WI38 (cell line): ENCODE results near the gene AREG.

Experiments used
- H3K4me3 ChIP-seq: 2 replicates; pipeline ENCODE4 v1.5.1; 2011; ENCODE audit warnings: low read depth, mild to moderate bottlenecking, control low read depth, low read length
- CTCF ChIP-seq: IDR thresholded peaks from 2 replicates; pipeline ENCODE4 v1.5.1; 2012; ENCODE audit warnings: low read depth, mild to moderate bottlenecking, control low read depth, low read length

AREG gene

DNA sequence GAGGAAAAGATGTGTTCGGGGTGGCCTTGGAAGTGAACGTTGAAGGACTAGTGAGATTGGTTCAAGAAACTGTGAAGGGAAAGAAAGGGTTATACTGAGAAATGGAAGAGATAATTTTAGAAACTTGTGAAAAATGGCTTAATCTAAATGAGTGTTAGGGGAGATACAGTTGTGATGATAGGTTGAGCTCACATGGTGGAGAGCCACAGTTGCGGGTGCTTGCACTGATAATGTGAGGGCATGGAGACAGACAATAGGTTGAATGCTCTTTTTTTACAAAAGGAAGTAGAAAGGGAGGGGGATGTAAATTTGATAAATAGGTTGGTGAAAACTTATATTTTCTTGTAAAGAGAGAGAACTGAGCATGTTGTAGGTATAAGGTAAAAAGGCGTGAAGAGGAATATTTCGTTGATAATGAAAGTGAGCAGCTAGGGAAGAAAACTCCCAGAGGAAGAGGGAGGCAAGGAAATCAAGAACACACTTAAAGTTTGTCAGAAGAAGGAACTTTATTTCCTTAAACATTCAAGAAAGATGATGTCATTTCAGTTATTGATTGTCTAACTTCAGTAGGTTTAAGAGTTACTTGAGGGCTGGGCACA lies 8.2 kb downstream of the AREG start:
- no peak for TF ChIP-seq CTCF
- H3K4me3 ChIP-seq: no peak overlapping the region

DNA sequence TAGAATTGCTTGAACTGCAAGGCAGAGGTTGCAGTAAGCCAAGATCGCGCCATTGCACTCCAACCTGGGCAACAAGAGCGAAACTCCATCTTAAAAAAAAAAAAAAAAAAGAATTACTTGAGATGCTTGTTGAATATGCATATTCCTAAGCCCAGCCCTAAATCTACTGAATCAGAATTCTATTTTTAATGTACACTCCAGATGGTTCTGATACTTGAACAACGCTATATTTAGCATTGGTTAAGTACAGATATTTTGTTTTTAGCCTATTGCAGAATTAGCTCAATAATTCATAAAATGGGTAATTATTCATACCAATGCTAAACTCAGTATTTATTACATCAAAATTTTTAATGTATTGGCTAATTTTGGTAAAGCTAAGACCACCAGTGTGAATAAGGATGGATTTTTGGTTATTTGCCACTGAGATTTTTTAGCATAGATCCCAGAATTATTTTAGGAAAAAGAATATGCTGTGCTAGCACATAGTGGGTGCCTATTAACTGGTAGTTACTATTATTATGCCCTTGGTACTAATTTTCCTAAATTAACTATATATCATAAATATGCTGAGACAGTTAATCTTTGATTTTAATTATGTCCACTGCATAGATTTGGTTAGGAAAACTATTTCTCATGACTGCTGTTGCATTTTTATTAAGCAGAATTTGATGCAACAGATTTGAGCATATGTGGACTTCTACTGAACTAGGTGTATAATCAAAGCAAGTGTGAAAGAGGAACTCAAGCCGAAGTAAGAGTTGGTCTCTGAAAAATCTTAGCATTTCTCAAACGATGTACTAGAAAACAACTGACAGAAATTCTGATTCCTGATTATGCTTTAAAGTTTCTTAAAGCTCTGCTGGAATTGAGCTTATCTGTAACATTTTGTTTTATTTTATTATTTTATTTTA lies 9.2 kb downstream of the AREG start:
- H3K4me3 ChIP-seq: no peak overlapping the region
- no peak for TF ChIP-seq CTCF

- TF ChIP-seq CTCF: no peak
- no peak overlapping the region for H3K4me3 ChIP-seq
These were observed 10.6 kb downstream of the AREG start for GRCh38 chr4:74455361-74456055.

DNA sequence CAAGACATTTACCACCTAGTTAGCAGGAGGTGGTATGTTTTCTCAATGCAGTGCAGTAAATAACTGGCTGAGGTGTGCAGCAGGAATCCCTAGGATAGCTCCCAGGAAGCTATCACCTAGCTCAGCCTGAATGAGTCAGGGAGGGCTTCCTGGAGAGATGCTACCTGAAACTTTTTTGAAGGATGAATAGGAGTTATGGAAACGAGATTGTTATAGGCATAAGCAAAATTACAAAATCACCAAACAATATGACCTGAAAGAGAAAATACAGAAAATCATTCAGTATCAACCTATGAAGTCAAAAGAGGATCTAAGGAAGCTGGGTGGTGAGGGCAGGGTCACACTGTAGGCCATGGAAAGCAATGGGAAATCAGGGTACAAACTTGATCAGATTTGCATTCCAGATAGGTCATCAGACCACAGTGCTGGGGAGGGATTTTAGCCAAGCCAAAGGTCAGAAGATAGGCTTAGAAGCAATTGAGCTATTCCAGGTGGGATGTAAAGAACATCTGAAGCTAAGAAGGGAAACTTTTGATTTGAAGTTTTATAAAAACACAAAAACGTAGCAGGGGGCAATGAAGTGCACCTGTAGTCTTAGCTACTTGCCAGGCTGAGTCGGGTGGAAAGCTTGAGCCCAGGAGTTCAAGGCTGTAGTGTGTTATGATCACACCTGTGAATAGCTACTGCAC lies 11.3 kb downstream of the AREG start:
- no peak for TF ChIP-seq CTCF
- no peak overlapping the region for H3K4me3 ChIP-seq

- H3K4me3 ChIP-seq: no peak overlapping the region
- TF ChIP-seq CTCF: no peak
These were observed 12.0 kb downstream of the AREG start for GRCh38 chr4:74456849-74457395.

DNA sequence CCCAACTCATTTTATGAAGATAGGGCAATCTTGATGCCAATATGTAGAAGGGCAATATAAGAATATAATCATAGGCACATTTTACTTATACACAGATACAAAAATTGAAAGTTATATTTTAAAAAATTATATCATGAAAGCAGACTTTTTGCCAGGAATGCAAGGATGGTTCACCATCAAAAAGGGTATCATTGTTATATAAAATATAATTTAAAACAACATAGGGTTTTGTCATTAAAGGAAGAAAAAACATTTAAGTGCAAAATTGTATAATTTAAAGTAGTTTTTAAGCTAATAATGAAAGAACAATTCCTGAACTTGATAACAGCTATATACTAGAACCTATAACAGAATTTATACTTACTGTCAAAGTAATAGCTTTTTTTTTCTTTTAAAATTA lies 15.9 kb downstream of the AREG start:
- TF ChIP-seq CTCF: no peak
- H3K4me3 ChIP-seq: no peak overlapping the region
